HG02763 (cell line): Measurements from ENCODE around the gene AARSD1.
A peak's percentile ranks its signal among the peaks of the same experiment; 100 is the strongest.
"Not testable (repeated sequence)": the region's sequence is repeated elsewhere in the genome, so short reads cannot be mapped to it uniquely, and the experiment has no call there.

ENCODE experiments used
- ATAC-seq: cut with Tn5 transposase; IDR thresholded peaks from one replicate; pipeline ENCODE4 v1.9.1; 2021; ENCODE audit warnings: mild to moderate bottlenecking, moderate library complexity; ENCODE audit not compliant: unreplicated experiment

Gene AARSD1

GRCh38 chr17:42980766-42981397 is 16.6 kb upstream of the AARSD1 start:
- ATAC-seq: peak; percentile 43

DNA sequence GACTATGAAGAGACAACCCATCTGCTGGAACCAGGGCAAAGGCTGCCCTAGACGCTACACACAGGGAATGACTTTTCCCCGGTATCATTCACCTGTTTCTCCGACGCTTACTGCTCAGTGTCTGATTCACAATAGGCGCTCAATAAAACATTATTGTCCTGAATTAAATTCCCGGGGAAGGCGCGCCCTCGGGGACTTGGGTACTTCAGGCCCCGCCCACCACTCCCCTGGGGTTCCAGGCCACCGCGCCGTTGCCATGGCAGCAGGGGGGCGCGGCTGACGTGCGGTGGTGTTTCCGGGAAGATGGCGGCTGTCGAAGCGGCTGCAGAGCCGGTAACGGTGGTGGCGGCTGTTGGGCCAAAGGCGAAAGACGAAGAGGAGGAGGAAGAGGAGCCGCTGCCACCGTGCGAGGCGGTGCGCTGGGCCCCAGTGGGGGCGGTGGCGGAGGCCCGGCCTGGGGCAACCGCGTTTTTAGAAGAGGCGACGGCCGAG is 16.1 kb upstream of the AARSD1 start, which contains the start of gene RUNDC1:
TSS of gene RUNDC1 (plus strand) at position 292 of the 492 bp plus-strand sequence. CDS start at position 304, 12 bp downstream.
- ATAC-seq: peak; percentile 63

GRCh38 chr17:42979511-42980273 is 15.4 kb upstream of the AARSD1 start, which contains the start of gene PTGES3L:
Gene PTGES3L (minus strand): TSS chr17:42980080. CDS start chr17:42980053, 27 bp downstream.
- no peak for ATAC-seq

DNA sequence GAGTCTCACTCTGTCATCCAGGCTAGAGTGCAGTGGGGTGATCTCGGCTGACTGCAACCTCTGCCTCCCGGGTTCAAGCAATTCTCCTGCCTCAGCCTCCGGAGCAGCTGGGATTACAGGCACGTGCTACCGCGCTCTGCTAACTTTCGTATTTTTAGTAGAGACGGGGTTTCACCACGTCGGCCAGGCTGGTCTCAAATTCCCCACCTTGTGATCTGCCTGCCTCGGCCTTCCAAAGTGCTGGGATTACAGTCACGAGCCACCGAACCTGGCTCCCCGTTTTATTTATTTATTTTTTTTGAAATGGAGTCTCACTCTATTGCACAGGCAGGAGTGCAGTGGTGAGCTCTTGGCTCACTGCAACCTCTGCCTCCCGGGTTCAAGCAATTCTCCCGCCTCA is 11.4 kb upstream of the AARSD1 start:
- not testable (repeated sequence) for ATAC-seq

DNA sequence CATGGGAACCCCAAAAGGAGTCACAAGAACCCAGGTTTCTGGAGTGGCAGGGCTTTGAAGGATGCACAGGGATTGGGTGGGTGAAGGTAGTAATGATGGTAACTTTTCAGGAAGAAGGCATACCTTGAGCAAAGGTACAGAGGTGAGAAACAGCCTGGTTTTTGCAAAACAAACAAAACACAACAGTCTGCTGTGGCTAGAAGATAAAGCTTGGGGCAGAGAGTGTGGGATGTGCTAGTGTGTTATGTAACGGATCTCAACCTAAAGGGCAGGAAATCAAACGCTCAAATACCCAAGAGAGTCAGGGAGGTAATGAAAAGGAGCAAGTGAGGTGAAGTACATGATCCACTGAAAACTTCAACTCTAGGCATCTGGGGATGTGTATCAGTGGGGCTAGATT is 11.0 kb upstream of the AARSD1 start:
- ATAC-seq: no peak

GRCh38 chr17:42973323-42973722 is 9.1 kb upstream of the AARSD1 start:
- not testable (repeated sequence) for ATAC-seq

DNA sequence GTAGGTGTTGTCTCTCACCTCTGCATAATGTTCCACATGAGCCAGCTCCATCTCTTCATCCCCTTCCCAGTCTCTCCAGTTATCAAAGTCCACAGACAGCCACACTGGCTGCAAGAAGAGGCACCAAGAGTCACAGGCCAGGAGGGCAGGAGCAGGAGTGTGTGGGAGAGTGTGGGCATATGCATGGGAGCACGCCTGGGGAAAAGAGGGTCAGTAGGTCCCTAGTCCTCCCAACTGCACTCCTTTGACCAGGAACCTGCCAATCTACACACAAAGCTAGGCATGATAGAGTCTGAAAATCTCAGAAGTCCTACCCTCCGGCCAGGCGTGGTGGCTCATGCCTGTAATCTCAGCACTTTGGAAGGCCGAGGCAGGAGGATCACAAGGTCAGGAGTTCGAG is 7.3 kb upstream of the AARSD1 start:
- no peak for ATAC-seq

GRCh38 chr17:42969001-42969581 is 4.8 kb upstream of the AARSD1 start:
- ATAC-seq: no peak

- no peak for ATAC-seq
Measured at GRCh38 chr17:42967925-42968324, 3.7 kb upstream of the AARSD1 start.

DNA sequence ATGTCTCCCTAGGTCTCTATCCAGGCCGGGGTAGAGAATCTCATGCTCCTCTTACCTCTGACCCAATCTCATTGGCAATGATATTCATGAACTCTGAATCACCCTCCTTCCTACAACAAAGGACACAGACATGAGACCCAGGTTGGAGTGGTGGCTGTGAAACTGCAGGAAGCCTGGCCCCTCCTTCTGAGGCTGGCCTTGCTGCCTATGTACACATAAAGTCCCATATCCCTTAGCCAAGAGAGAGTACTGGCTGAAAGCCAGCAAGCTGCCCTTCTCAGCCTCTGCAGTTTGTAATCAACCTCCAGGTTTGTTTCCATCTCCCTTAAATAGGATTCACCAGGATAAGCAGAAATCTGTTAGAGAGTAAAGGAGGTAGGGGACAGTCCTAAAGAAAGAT is 10.6 kb downstream of the AARSD1 start:
- no peak for ATAC-seq

- ATAC-seq: no peak
Measured at GRCh38 chr17:42950044-42950783, 14.0 kb downstream of the AARSD1 start.

DNA sequence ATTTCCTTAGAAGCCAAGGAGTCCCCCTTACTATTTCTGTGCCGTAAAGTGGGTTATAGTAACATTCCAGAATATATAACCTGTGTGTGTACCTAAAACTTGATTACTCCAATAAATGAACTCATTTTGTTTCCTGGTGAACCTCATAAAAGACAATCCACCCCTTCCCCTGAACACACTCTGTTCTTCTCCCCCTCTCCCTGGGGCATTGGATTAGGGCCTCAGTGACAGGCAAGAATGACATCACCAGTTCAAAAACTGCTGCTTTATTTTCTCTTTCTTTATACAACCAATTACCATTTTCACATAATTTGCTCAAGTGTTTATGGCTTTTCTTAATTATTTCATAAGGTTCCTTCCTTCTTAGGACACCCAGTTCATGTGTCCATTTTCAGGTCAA is 17.4 kb downstream of the AARSD1 start:
- no peak for ATAC-seq

DNA sequence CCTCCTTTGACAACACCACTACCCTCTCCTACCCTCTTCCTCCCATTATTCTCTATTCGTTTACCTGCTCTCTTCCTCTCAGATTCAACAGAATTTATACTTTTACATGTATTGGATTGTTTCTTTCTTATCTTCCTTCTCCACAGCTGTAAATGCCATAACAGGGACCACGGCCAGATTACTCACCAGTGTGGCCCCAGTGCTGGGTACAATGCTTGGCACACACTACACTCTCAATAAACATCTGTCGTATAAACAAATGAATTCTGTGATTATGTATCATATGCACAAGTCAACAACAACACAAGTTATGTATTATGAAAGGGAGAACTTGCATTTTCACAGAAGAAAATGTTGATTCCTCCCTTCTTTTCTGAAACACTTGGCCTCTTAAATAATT is 20.0 kb downstream of the AARSD1 start:
- no peak for ATAC-seq

DNA sequence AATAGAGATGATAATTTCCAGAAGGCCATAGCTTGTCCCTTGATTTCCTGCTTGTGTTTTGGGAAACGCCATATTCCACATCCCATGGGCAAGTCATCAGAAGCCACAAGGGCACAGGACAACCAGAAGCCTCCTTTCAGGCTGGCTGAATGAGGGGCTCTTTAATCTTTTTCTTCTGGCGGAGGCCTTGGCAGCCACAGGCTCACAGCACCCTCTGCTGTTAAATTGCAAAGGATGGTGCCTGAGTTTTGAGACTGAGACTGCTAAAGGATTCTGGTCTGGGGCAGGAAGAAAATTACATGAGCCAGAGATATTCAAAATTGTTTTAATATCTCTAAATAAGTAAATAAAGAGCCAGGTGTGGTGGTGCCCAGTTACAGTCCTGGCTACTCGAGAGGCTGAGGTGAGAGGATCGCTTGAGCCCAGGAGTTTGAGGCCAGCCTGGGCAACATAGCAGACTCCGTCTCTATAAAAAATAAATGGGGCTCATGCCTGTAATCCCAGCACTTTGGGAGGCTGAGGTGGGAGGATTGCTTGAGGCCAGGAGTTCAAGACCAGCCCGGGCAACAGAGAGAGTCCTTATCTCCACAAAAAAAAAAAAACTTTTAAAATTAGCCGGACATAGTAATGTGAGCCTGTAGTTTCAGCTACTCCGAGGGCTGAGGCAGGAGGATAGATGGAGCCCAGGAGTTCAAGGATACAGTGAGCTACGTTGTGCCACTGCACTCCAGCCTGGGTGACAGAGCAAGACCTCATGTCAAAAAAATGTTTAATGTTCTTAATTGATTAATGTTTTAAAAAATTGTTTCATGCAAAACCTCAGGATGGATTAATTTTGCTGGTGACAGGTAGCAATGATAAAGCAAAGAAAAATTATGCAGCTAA is 26.3 kb downstream of the AARSD1 start:
- no peak for ATAC-seq

DNA sequence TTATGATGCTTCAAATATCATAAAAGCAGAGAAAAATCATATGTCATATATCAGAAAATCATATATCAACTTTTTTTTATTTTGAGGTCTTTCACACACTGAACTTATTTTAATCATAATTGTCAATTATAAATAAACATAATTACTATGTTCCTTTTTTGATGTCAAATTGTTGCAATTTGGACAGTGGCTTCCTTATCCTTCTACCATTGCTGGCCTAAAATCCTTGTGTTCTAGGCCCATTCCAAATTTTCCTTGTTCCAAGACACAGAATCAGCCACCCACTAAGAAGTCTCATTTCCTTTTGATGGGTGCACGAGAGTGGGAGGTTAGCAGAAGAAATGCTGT is 34.8 kb downstream of the AARSD1 start:
- no peak for ATAC-seq

DNA sequence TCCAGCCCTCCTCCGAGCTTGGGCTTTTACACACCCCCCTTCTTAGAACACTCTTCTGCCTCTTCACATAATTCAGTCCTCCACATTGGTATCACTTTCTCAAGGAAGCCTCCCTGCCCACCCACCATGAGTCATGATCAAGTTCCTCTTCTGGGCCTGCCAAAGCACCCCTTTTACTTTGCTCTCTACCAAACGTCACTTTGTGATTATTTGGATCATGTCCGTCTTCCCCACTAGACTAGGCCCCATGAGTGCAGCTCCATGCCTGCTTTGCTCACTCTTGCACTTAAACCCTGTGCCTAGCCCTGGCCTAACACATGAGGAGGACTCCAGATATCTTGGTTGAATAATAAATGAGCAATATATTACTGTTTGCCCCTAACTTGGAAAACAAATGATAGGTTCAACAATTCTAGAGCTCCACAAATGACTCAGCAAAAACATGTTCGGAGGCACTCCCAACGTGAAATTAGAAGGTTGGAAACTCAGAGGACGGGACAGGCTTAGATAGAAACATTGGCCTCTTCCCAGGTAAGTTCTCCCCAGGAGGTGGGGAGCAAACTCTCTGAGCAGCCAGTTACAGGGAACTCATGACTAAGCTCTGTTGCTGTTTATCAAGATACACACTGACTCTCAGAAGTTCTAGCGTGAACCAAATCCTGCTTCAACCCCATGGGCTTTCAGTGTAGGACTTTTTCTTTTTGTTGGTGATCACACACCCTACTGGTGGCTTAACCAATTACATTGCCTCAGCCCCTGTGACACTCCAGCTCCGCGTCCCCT is 35.3 kb downstream of the AARSD1 start:
- no peak for ATAC-seq

DNA sequence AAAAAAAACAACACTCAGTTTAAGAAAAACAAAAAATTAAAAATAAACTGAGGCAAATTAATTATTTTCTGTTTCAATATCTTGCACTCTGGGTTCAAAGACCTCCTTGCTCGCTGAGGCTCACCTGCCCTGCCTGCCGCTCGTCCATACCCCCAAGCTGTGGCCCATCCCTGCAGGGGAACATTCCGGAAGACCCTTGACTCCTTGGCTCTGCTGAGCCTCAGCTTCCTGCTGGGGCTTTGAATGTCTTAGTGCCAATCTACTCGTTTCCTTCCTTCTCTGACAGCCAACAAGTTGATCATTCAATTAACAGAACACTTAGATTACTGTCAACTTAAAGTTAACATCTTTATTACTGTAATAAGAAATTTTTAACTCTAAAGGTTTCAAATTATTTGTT is 39.4 kb downstream of the AARSD1 start:
- no peak for ATAC-seq

- ATAC-seq: not testable (repeated sequence)
Measured at GRCh38 chr17:42923472-42923871, 40.8 kb downstream of the AARSD1 start.

- no peak for ATAC-seq
Measured at GRCh38 chr17:42922294-42922693, 42.0 kb downstream of the AARSD1 start.
